WTC11 (cell line): ENCODE measurements around the gene MDM4. TPM values are rescaled to one million over a fixed set of nuclear protein-coding genes. Genes with fewer than 3 reads are reported as not detected.
"Not testable (repeated sequence)": the region's sequence is repeated elsewhere in the genome, so short reads cannot be mapped to it uniquely, and the experiment has no call there.

Experiments
- ATAC-seq: fragments of 200-7000 bp; cut with Tn5 transposase; 2 replicates; pipeline ENCODE4 v1.10.0; 2021; ENCODE audit warnings: mild to moderate bottlenecking, moderate library complexity
- CTCF ChIA-PET: fragments of 300-600 bp; sonication (Branson Sonifier 250); formaldehyde crosslinking; loops from one replicate; lab custom pipeline; 2021; ENCODE audit warnings: antibody characterized with exemption; lab: Charles Lee
- POLR2A ChIA-PET: fragments of 350-600 bp; sonication (Branson Sonifier 250); formaldehyde crosslinking; loops from one replicate; lab custom pipeline; 2021; ENCODE audit warnings: antibody characterized with exemption; lab: Charles Lee
- DNase-seq: peaks from one replicate; pipeline ENCODE4 v3.0.0; 2021; ENCODE audit warnings: low spot score
- H3K27ac Mint-ChIP-seq: 2 replicates; pipeline ENCODE4 v1.8.0; 2021; ENCODE audit warnings: mixed read lengths
- H3K27me3 Mint-ChIP-seq: 2 replicates; pipeline ENCODE4 v1.8.0; 2021; ENCODE audit warnings: low read depth, mild to moderate bottlenecking, moderate library complexity, mixed read lengths
- H3K36me3 Mint-ChIP-seq: 2 replicates; pipeline ENCODE4 v1.8.0; 2021; ENCODE audit warnings: mixed read lengths
- H3K4me1 Mint-ChIP-seq: 2 replicates; pipeline ENCODE4 v1.8.0; 2022; ENCODE audit warnings: mixed read lengths
- H3K4me3 Mint-ChIP-seq: 2 replicates; pipeline ENCODE4 v1.8.0; 2021; ENCODE audit warnings: mild to moderate bottlenecking, moderate library complexity, mixed read lengths
- H3K9me3 Mint-ChIP-seq: 2 replicates; pipeline ENCODE4 v1.8.0; 2021; ENCODE audit warnings: mixed read lengths
- MYBL2 ChIP-seq: sonication (generic); formaldehyde crosslinking; IDR thresholded peaks from 2 replicates; pipeline ENCODE4 v1.8.1; 2023; ENCODE audit warnings: mild to moderate bottlenecking, moderate library complexity, missing genetic modification reagents
- RELA ChIP-seq: sonication (generic); formaldehyde crosslinking; IDR thresholded peaks from 2 replicates; pipeline ENCODE4 v1.8.1; 2022; ENCODE audit warnings: missing genetic modification reagents, mild to moderate bottlenecking, borderline replicate concordance
- SMAD3 ChIP-seq: sonication (generic); formaldehyde crosslinking; IDR thresholded peaks from 2 replicates; pipeline ENCODE4 v1.8.0; 2022; ENCODE audit warnings: missing genetic modification reagents, mild to moderate bottlenecking, borderline replicate concordance
- SP1 ChIP-seq: sonication (generic); formaldehyde crosslinking; conservative IDR thresholded peaks from 2 replicates; pipeline ENCODE4 v1.8.1; 2022; ENCODE audit warnings: missing genetic modification reagents
- ZNF317 ChIP-seq: sonication (generic); formaldehyde crosslinking; IDR thresholded peaks from 2 replicates; pipeline ENCODE4 v1.8.1; 2023; ENCODE audit warnings: low read depth, mild to moderate bottlenecking, moderate library complexity, missing genetic modification reagents, borderline replicate concordance
- total RNA-seq: library from RNA; stranded (reverse); gene quantifications from 3 replicates; pipeline ENCODE4 v1.2.3, GENCODE V29; 2021
- TF ChIP-seq, protein P1 (sequence below): sonication (generic); formaldehyde crosslinking; IDR thresholded peaks from 2 replicates; pipeline ENCODE4 v1.8.1; 2022; ENCODE audit warnings: mild to moderate bottlenecking, moderate library complexity, missing genetic modification reagents
- TF ChIP-seq, protein P2 (sequence below): fragments of 250-450 bp; sonication (Bioruptor Pico); IDR thresholded peaks from 2 replicates; pipeline ENCODE4 v1.8.0; 2021; ENCODE audit warnings: mild to moderate bottlenecking
- TF ChIP-seq, protein P3 (sequence below): sonication (generic); formaldehyde crosslinking; IDR thresholded peaks from 2 replicates; pipeline ENCODE4 v1.8.0; 2023; ENCODE audit warnings: mild to moderate bottlenecking, missing genetic modification reagents
- TF ChIP-seq, protein P4 (sequence below): sonication (generic); formaldehyde crosslinking; IDR thresholded peaks from 2 replicates; pipeline ENCODE4 v1.8.1; 2023; ENCODE audit warnings: mild to moderate bottlenecking, missing genetic modification reagents, moderate library complexity
- TF ChIP-seq, protein P5 (sequence below): sonication (generic); formaldehyde crosslinking; IDR thresholded peaks from 2 replicates; pipeline ENCODE4 v1.8.0; 2023; ENCODE audit warnings: missing genetic modification reagents, mild to moderate bottlenecking, borderline replicate concordance
- TF ChIP-seq, protein P6 (sequence below): sonication (generic); formaldehyde crosslinking; IDR thresholded peaks from 2 replicates; pipeline ENCODE4 v1.8.1; 2023; ENCODE audit warnings: mild to moderate bottlenecking, missing genetic modification reagents
- TF ChIP-seq, protein P7 (sequence below): sonication (generic); formaldehyde crosslinking; IDR thresholded peaks from 2 replicates; pipeline ENCODE4 v1.8.1; 2022; ENCODE audit warnings: mild to moderate bottlenecking, missing genetic modification reagents, moderate library complexity, borderline replicate concordance

Gene MDM4
- total RNA-seq, 1 experiment from 2014 or later: 76.2 TPM

DNA sequence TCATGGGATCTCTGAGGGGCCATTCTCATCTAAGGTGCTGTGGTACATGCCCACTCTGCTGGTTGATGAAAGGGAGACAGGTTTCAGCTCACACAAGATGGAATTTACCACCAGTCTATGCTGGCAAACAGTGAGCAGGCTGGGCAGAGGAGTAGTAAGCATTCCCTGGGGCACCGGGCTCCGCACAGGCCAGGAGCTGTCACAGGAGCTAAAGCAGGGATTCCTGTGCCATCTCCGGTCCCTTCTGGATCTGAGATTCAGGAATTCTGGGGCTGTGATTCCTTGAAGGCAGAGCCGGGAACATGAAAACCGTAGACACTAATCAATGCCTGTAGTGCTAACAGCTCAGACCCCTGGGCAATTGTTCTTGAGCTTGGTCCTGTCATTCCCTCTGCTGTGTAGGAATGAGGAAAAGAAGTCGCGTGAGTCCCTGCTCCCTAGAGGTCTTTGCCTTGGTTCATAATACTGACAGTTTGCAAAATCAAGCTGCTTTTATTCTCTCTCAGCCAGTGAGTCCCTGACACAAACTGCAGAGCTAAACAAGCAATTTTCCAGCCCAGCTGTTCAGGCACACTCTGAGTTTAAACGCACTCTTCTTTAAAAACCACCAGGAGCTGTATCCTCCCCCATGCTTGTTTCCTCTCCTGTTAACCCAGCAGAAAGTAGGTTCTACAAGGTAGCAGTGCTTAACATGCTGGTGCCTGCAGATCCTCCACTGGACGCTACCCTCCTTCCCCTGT is 52.5 kb downstream of the MDM4 start:
- Mint-ChIP-seq H3K27ac (no peak overlapping the region), H3K4me1 (peaks cover 76% of the 10 kb centered on the region), H3K36me3 (peaks cover 8% of the 10 kb centered on the region), H3K4me3 (no peak overlapping the region), H3K9me3 (peaks cover 4% of the 10 kb centered on the region; the same call in 1 of the 2 replicates), H3K27me3 (peaks cover 6% of the 10 kb centered on the region)
- DNase-seq (no peak), ATAC-seq (no peak)
- TF ChIP-seq, protein P1, sequence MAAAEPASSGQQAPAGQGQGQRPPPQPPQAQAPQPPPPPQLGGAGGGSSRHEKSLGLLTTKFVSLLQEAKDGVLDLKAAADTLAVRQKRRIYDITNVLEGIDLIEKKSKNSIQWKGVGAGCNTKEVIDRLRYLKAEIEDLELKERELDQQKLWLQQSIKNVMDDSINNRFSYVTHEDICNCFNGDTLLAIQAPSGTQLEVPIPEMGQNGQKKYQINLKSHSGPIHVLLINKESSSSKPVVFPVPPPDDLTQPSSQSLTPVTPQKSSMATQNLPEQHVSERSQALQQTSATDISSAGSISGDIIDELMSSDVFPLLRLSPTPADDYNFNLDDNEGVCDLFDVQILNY (CRISPR knock-in tag): no peak
- TF ChIP-seq RELA: no peak
- TF ChIP-seq, protein P2, sequence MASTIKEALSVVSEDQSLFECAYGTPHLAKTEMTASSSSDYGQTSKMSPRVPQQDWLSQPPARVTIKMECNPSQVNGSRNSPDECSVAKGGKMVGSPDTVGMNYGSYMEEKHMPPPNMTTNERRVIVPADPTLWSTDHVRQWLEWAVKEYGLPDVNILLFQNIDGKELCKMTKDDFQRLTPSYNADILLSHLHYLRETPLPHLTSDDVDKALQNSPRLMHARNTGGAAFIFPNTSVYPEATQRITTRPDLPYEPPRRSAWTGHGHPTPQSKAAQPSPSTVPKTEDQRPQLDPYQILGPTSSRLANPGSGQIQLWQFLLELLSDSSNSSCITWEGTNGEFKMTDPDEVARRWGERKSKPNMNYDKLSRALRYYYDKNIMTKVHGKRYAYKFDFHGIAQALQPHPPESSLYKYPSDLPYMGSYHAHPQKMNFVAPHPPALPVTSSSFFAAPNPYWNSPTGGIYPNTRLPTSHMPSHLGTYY (CRISPR knock-in tag): no peak
- TF ChIP-seq, protein P3, sequence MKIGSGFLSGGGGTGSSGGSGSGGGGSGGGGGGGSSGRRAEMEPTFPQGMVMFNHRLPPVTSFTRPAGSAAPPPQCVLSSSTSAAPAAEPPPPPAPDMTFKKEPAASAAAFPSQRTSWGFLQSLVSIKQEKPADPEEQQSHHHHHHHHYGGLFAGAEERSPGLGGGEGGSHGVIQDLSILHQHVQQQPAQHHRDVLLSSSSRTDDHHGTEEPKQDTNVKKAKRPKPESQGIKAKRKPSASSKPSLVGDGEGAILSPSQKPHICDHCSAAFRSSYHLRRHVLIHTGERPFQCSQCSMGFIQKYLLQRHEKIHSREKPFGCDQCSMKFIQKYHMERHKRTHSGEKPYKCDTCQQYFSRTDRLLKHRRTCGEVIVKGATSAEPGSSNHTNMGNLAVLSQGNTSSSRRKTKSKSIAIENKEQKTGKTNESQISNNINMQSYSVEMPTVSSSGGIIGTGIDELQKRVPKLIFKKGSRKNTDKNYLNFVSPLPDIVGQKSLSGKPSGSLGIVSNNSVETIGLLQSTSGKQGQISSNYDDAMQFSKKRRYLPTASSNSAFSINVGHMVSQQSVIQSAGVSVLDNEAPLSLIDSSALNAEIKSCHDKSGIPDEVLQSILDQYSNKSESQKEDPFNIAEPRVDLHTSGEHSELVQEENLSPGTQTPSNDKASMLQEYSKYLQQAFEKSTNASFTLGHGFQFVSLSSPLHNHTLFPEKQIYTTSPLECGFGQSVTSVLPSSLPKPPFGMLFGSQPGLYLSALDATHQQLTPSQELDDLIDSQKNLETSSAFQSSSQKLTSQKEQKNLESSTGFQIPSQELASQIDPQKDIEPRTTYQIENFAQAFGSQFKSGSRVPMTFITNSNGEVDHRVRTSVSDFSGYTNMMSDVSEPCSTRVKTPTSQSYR (CRISPR knock-in tag): no peak
- TF ChIP-seq, protein P4, sequence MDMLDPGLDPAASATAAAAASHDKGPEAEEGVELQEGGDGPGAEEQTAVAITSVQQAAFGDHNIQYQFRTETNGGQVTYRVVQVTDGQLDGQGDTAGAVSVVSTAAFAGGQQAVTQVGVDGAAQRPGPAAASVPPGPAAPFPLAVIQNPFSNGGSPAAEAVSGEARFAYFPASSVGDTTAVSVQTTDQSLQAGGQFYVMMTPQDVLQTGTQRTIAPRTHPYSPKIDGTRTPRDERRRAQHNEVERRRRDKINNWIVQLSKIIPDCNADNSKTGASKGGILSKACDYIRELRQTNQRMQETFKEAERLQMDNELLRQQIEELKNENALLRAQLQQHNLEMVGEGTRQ (CRISPR knock-in tag): no peak
- TF ChIP-seq, protein P5, sequence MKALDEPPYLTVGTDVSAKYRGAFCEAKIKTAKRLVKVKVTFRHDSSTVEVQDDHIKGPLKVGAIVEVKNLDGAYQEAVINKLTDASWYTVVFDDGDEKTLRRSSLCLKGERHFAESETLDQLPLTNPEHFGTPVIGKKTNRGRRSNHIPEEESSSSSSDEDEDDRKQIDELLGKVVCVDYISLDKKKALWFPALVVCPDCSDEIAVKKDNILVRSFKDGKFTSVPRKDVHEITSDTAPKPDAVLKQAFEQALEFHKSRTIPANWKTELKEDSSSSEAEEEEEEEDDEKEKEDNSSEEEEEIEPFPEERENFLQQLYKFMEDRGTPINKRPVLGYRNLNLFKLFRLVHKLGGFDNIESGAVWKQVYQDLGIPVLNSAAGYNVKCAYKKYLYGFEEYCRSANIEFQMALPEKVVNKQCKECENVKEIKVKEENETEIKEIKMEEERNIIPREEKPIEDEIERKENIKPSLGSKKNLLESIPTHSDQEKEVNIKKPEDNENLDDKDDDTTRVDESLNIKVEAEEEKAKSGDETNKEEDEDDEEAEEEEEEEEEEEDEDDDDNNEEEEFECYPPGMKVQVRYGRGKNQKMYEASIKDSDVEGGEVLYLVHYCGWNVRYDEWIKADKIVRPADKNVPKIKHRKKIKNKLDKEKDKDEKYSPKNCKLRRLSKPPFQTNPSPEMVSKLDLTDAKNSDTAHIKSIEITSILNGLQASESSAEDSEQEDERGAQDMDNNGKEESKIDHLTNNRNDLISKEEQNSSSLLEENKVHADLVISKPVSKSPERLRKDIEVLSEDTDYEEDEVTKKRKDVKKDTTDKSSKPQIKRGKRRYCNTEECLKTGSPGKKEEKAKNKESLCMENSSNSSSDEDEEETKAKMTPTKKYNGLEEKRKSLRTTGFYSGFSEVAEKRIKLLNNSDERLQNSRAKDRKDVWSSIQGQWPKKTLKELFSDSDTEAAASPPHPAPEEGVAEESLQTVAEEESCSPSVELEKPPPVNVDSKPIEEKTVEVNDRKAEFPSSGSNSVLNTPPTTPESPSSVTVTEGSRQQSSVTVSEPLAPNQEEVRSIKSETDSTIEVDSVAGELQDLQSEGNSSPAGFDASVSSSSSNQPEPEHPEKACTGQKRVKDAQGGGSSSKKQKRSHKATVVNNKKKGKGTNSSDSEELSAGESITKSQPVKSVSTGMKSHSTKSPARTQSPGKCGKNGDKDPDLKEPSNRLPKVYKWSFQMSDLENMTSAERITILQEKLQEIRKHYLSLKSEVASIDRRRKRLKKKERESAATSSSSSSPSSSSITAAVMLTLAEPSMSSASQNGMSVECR (CRISPR knock-in tag): no peak
- TF ChIP-seq SMAD3 (CRISPR knock-in tag): no peak
- TF ChIP-seq, protein P6, sequence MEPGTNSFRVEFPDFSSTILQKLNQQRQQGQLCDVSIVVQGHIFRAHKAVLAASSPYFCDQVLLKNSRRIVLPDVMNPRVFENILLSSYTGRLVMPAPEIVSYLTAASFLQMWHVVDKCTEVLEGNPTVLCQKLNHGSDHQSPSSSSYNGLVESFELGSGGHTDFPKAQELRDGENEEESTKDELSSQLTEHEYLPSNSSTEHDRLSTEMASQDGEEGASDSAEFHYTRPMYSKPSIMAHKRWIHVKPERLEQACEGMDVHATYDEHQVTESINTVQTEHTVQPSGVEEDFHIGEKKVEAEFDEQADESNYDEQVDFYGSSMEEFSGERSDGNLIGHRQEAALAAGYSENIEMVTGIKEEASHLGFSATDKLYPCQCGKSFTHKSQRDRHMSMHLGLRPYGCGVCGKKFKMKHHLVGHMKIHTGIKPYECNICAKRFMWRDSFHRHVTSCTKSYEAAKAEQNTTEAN (CRISPR knock-in tag): no peak
- ChIA-PET CTCF (interaction anchor here (0.5 to 4.7 kb wide), 13 partner anchors 20 to 836 kb away, joined by 3 to 216 read pairs (median 4); no protein-coding TSS in a partner anchor), POLR2A (interaction anchor here (0.5 to 0.6 kb wide), 2 partner anchors 85 to 105 kb away, joined by 3 to 4 read pairs; no protein-coding TSS in a partner anchor)

DNA sequence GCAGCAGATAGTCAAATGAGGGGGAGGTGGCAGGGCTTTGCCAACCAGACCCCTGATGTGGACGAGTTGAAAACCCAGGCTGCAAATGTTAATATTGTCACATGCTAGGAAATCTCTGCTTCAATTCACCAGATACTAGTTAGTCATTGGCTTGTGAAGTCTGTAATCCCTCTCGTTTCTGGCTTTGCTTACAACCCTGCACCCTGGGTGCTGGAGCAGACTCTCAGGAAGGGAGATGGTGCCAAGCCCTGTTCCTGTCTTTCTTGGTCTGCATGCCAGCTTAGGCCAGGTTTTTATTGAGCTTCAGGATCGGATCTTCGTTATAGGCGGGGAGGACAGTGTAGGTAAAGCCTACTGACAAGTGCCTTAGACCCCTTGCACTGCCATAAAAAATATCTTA is 53.3 kb downstream of the MDM4 start:
- Mint-ChIP-seq H3K4me1 (peaks cover 80% of the 10 kb centered on the region), H3K4me3 (no peak overlapping the region), H3K27me3 (peaks cover 6% of the 10 kb centered on the region), H3K27ac (no peak overlapping the region), H3K36me3 (peaks cover 8% of the 10 kb centered on the region), H3K9me3 (peaks cover 4% of the 10 kb centered on the region; the same call in 1 of the 2 replicates)
- no peak for ATAC-seq
- TF ChIP-seq SP1 (CRISPR knock-in tag) (no peak), ZNF317 (CRISPR knock-in tag) (peak; percentile 70), MYBL2 (CRISPR knock-in tag) (no peak)
- TF ChIP-seq, protein P7, sequence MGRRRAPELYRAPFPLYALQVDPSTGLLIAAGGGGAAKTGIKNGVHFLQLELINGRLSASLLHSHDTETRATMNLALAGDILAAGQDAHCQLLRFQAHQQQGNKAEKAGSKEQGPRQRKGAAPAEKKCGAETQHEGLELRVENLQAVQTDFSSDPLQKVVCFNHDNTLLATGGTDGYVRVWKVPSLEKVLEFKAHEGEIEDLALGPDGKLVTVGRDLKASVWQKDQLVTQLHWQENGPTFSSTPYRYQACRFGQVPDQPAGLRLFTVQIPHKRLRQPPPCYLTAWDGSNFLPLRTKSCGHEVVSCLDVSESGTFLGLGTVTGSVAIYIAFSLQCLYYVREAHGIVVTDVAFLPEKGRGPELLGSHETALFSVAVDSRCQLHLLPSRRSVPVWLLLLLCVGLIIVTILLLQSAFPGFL (CRISPR knock-in tag): no peak
- DNase-seq: no peak
- POLR2A ChIA-PET: no interaction called here
- CTCF ChIA-PET: interaction anchor here (0.5 to 4.7 kb wide), 6 partner anchors 41 to 837 kb away, joined by 3 to 216 read pairs (median 4); no protein-coding TSS in a partner anchor

DNA sequence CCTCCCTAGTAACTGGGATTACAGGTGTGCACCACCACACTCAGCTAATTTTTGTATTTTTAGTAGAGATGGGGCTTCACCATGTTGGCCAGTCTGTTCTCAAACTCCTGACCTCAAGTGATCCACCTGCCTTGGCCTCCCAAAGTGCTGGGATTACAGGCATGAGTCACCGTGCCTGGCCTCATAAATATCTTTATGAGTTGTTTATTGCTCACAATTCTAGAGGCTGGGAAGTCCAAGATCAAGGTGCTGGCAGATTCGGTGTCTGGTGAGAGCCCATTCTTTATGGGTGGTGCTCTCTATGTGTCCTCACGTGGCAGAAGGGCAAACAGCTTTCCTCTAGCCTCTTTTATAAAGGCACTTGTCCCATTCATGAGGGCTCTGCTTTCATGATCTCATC is 53.8 kb downstream of the MDM4 start:
- CTCF ChIA-PET: interaction anchor here (0.7 to 1.9 kb wide), 3 partner anchors 8 to 58 kb away, joined by 4 to 5 read pairs (median 4); no protein-coding TSS in a partner anchor
- Mint-ChIP-seq H3K27me3 (peaks cover 11% of the 10 kb centered on the region), H3K4me1 (peaks cover 80% of the 10 kb centered on the region)
- H3K4me3 Mint-ChIP-seq, H3K27ac Mint-ChIP-seq, ATAC-seq, H3K9me3 Mint-ChIP-seq, DNase-seq, POLR2A ChIA-PET, H3K36me3 Mint-ChIP-seq: not testable (repeated sequence)
